GM12878 (cell line): ENCODE results near the gene UBXN11. TPM values are rescaled to one million over a fixed set of nuclear protein-coding genes. Genes with fewer than 3 reads are reported as not detected.
A peak's percentile ranks its signal among the peaks of the same experiment; 100 is the strongest.

Source experiments
- ATAC-seq: fragments of 200-7000 bp; cut with Tn5 transposase; 3 replicates; pipeline ENCODE4 v1.9.1; 2020; ENCODE audit warnings: mild to moderate bottlenecking, moderate library complexity
- BruUV-seq: library from RNA; stranded (reverse); fragments of 400-500 nt; replicated peaks from 2 replicates; lab custom pipeline; 2021; lab: Mats Ljungman, UMichigan
- CTCF ChIA-PET: fragments of 300-600 bp; sonication (Branson Sonifier 250); formaldehyde crosslinking; extraction: SDS; loops from one replicate; lab custom pipeline; 2021; ENCODE audit warnings: inconsistent platforms; lab: Yijun Ruan, JAX
- POLR2A ChIA-PET: fragments of 350-600 bp; formaldehyde crosslinking; extraction: SDS; loops from one replicate; lab custom pipeline; 2021; ENCODE audit warnings: inconsistent platforms; lab: Charles Lee
- RAD21 ChIA-PET: fragments of 300-600 bp; sonication (Branson Sonifier 250); formaldehyde crosslinking; loops from one replicate; lab custom pipeline; 2023; ENCODE audit warnings: antibody characterized with exemption; ENCODE audit not compliant: unreplicated experiment; lab: Charles Lee
- SMC1A ChIA-PET: fragments of 300-600 bp; sonication (Branson Sonifier 250); formaldehyde crosslinking; loops from one replicate; lab custom pipeline; 2023; ENCODE audit not compliant: unreplicated experiment, uncharacterized antibody; lab: Charles Lee
- DNase-seq: peaks from one replicate; pipeline ENCODE4 v3.0.0-alpha.2; 2011; ENCODE audit warnings: low read depth, low spot score
- FAIRE-seq: peaks from 3 replicates; lab custom pipeline; 2011; peaks lifted over from hg19 to GRCh38; lab: Jason Lieb, UNC
- H2AFZ ChIP-seq: 2 replicates; pipeline ENCODE4 v1.6.0; 2011; ENCODE audit warnings: low read depth, low read length, control low read depth; ENCODE audit not compliant: control insufficient read depth
- H3K27ac ChIP-seq: 2 replicates; pipeline ENCODE4 v1.5.1; 2011; ENCODE audit warnings: control low read depth; ENCODE audit not compliant: control insufficient read depth, insufficient read depth
- H3K27me3 ChIP-seq, 2 experiments: replicated peaks in 1 of 2; 2 replicates each; pipeline versions ENCODE4 v1.6.0 to v1.6.1; 2011; ENCODE audit warnings: low read length in 1 of 2; ENCODE audit not compliant: control insufficient read depth in 2 of 2, insufficient read depth in 2 of 2
- H3K36me3 ChIP-seq, 2 experiments: 2 replicates each; pipeline ENCODE4 v1.5.1; 2011; ENCODE audit warnings: low read length in 1 of 2; ENCODE audit not compliant: control insufficient read depth in 2 of 2, insufficient read depth in 2 of 2
- H3K4me1 ChIP-seq: 2 replicates; pipeline ENCODE4 v1.6.1; 2011; ENCODE audit warnings: mild to moderate bottlenecking, low read length, moderate library complexity, mixed read lengths; ENCODE audit not compliant: control insufficient read depth, insufficient read depth
- H3K4me2 ChIP-seq: 2 replicates; pipeline ENCODE4 v1.6.0; 2011; ENCODE audit warnings: control low read depth; ENCODE audit not compliant: control insufficient read depth, insufficient read depth
- H3K4me3 ChIP-seq: fragments of 200-600 bp; sonication (generic); 2 replicates; pipeline ENCODE4 v1.5.1; 2016
- H3K79me2 ChIP-seq: 2 replicates; pipeline ENCODE4 v1.6.0; 2011; ENCODE audit warnings: low read length; ENCODE audit not compliant: control insufficient read depth, insufficient read depth
- H3K9ac ChIP-seq: 2 replicates; pipeline ENCODE4 v1.8.0; 2011; ENCODE audit warnings: low read length, control low read depth, mixed read lengths; ENCODE audit not compliant: control insufficient read depth, insufficient read depth
- H3K9me3 ChIP-seq: replicated peaks from 3 replicates; pipeline ENCODE4 v1.5.1; 2011; ENCODE audit warnings: mild to moderate bottlenecking, low read length; ENCODE audit not compliant: control insufficient read depth, insufficient read depth
- H4K20me1 ChIP-seq: 2 replicates; pipeline ENCODE4 v1.6.0; 2011; ENCODE audit not compliant: control insufficient read depth, insufficient read depth
- BRCA1 ChIP-seq: IDR thresholded peaks from 2 replicates; pipeline ENCODE4 v1.6.1; 2011; ENCODE audit warnings: low read depth, low read length, improper control_type of control experiment
- CHD1 ChIP-seq: IDR thresholded peaks from 2 replicates; pipeline ENCODE4 v1.6.1; 2012; ENCODE audit warnings: low read depth, low read length, improper control_type of control experiment
- HCFC1 ChIP-seq: fragments of 150-350 bp; IDR thresholded peaks from 2 replicates; pipeline ENCODE4 v1.6.1; 2014; ENCODE audit warnings: low read length
- JUND ChIP-seq: IDR thresholded peaks from 2 replicates; pipeline ENCODE4 v1.6.1; 2012; ENCODE audit warnings: low read depth, mild to moderate bottlenecking, low read length, improper control_type of control experiment, moderate library complexity
- POLR2AphosphoS2 ChIP-seq: IDR thresholded peaks from 2 replicates; pipeline ENCODE4 v1.6.1; 2011; ENCODE audit warnings: low read depth, mild to moderate bottlenecking, low read length, improper control_type of control experiment, moderate library complexity
- RELA ChIP-seq: fragments of 450-650 bp; IDR thresholded peaks from 2 replicates; pipeline ENCODE4 v1.8.0; 2014; ENCODE audit warnings: borderline replicate concordance; ENCODE audit not compliant: partially characterized antibody
- SMAD1 ChIP-seq: fragments of 450-650 bp; IDR thresholded peaks from 2 replicates; pipeline ENCODE4 v1.6.1; 2018; ENCODE audit warnings: mild to moderate bottlenecking, low read depth; ENCODE audit not compliant: partially characterized antibody
- SREBF1 ChIP-seq: IDR thresholded peaks from 2 replicates; pipeline ENCODE4 v1.6.1; 2012; ENCODE audit warnings: mild to moderate bottlenecking, low read length
- TBL1XR1 ChIP-seq: IDR thresholded peaks from 2 replicates; pipeline ENCODE4 v1.6.1; 2012; ENCODE audit warnings: low read depth, low read length, improper control_type of control experiment
- YY1 ChIP-seq: IDR thresholded peaks from 2 replicates; pipeline ENCODE4 v1.6.1; 2011; ENCODE audit warnings: low read depth, mild to moderate bottlenecking, low read length
- ZBTB33 ChIP-seq: fragments of 450-650 bp; IDR thresholded peaks from 2 replicates; pipeline ENCODE4 v1.6.1; 2017; ENCODE audit warnings: mild to moderate bottlenecking
- WGBS: methylation state at CpG from one replicate; pipeline ENCODE4 v1.1.6; 2016; ENCODE audit warnings: low lambda C conversion rate; ENCODE audit not compliant: insufficient replicate concordance, insufficient coverage; ENCODE audit errors: missing lambda C conversion rate; 5-methylcytosine and 5-hydroxymethylcytosine counted together
- in situ Hi-C: fragments of 300-500 bp; cut with MboI; formaldehyde crosslinking; loops from 9 replicates; pipeline ENCODE4 v1.14.3; 2018; ENCODE audit warnings: mixed read lengths
- intact Hi-C: fragments of 100-400 bp; cut with micrococcal nuclease; formaldehyde crosslinking; loops from one replicate; pipeline ENCODE4 v1.14.2; 2022; ENCODE audit not compliant: unreplicated experiment
- polyA plus RNA-seq, 11 experiments: library from polyadenylated mRNA; depleted of rRNA in 4 of 11; unstranded in 6 of 11; stranded (reverse) in 5 of 11; fragments of >200 nt; fragmentation: Nextera tagmentation in 4 of 11; fragmentation: Illumina TruSeq in 1 of 11; extraction: Ambion mirVana in 4 of 11; extraction: Trizol in 1 of 11; gene quantifications; 1 replicate in 1 of 11; 2 replicates in 10 of 11; pipeline versions ENCODE4 v1.2.1 to v1.2.3, GENCODE V29; 2011 to 2016; ENCODE audit warnings: inconsistent platforms in 2 of 11, missing spikeins in 2 of 11, low read depth in 1 of 11
- total RNA-seq, 4 experiments: library from RNA; depleted of rRNA in 3 of 4; stranded (reverse); fragments of >200 nt in 3 of 4; fragmentation: Illumina TruSeq in 1 of 4; extraction: Trizol in 1 of 4; gene quantifications; 2 replicates each; pipeline versions ENCODE4 v1.2.1 to v1.2.3, GENCODE V29; 2013 to 2021

UBXN11 gene
- total and polyA plus RNA-seq, 10 of the 15 experiments (the other 5 are each of a cell fraction or from before 2014, with no cell fraction given): 0.32 to 34.4 (median 9.6) TPM

GRCh38 chr1:26305667-26306289 lies 658 bp downstream of the UBXN11 start:
- intact Hi-C loops: no loop called here
- ChIA-PET CTCF (interaction anchor here (4.8 kb wide), 1 partner anchor 20 kb away, joined by 34 read pairs; no protein-coding TSS in a partner anchor), SMC1A (interaction anchor here (1.5 to 3.0 kb wide), 3 partner anchors 11 to 18 kb away, joined by 5 to 40 read pairs (median 5); partner anchors contain the start of gene CD52), POLR2A (interaction anchor here (4.3 to 5.6 kb wide), 2 partner anchors 11 to 17 kb away, joined by 30 to 58 read pairs; partner anchors contain the start of gene CD52), RAD21 (interaction anchor here (1.3 to 3.2 kb wide), 3 partner anchors 13 to 20 kb away, joined by 6 to 18 read pairs (median 6); partner anchors contain the start of gene CD52)
- Histone ChIP-seq H3K36me3 (no peaks in the 10 kb centered on the region; a peak in 1 of 4 replicates), H3K4me1 (peaks cover 14% of the 10 kb centered on the region), H3K27me3 (no peaks in the 10 kb centered on the region), H3K79me2 (peaks cover 4% of the 10 kb centered on the region), H3K4me3 (peak overlapping the region; percentile 92), H3K9ac (peak overlapping the region; percentile 70), H3K27ac (peak overlapping the region; percentile 15; the same call in 1 of the 2 replicates), H2AFZ (peak overlapping the region; percentile 93; the same call in 1 of the 2 replicates), H4K20me1 (no peaks in the 10 kb centered on the region), H3K9me3 (no peaks in the 10 kb centered on the region), H3K4me2 (peak overlapping the region; percentile 93)
- 2% methylated on average over 8 of the region's 8 CpGs for WGBS
- FAIRE-seq (no peak), DNase-seq (no peak), ATAC-seq (no peak; the same call in 2 of the 3 replicates)
- in situ Hi-C loops: no loop called here
- TSS peak; percentile 90 for BruUV-seq
- TF ChIP-seq SMAD1 (no peak), YY1 (0 out of 2 replicates have a peak, but pooled peaks have one; percentile 12), BRCA1 (no peak)

- no peak overlapping the region for H3K27ac ChIP-seq
- ChIA-PET SMC1A (no interaction called here), RAD21 (no interaction called here), CTCF (interaction anchor here (0.8 to 1.0 kb wide), 2 partner anchors 12 to 18 kb away, joined by 3 read pairs; no protein-coding TSS in a partner anchor), POLR2A (no interaction called here)
- ATAC-seq (no peak), DNase-seq (no peak), FAIRE-seq (no peak)
- BruUV-seq: no TSS peak
- WGBS: 59% methylated on average over 8 of the region's 8 CpGs
- H3K4me1 ChIP-seq: peaks cover 14% of the 10 kb centered on the region
- intact Hi-C loops (no loop called here), in situ Hi-C loops (no loop called here)
- H3K9ac ChIP-seq: no peak overlapping the region
- H2AFZ ChIP-seq: no peak overlapping the region
- no peak overlapping the region for H3K4me3 ChIP-seq
- no peak overlapping the region for H3K4me2 ChIP-seq
- H4K20me1 ChIP-seq: no peaks in the 10 kb centered on the region
- H3K79me2 ChIP-seq: peaks cover 4% of the 10 kb centered on the region
- no peaks in the 10 kb centered on the region for H3K9me3 ChIP-seq
- no peaks in the 10 kb centered on the region for H3K27me3 ChIP-seq
- H3K36me3 ChIP-seq: no peaks in the 10 kb centered on the region; a peak in 1 of 4 replicates
- no peak for TF ChIP-seq SREBF1
- TF ChIP-seq TBL1XR1: no peak
- no peak for TF ChIP-seq HCFC1
- TF ChIP-seq RELA: no peak
- no peak for TF ChIP-seq JUND
- no peak for TF ChIP-seq ZBTB33
- TF ChIP-seq POLR2AphosphoS2: no peak
- no peak for TF ChIP-seq CHD1
Observed at GRCh38 chr1:26302733-26303405, 3.6 kb downstream of the UBXN11 start.
